Sigmoid colon (tissue), 7 donors: ENCODE data around the gene ASPG. TPM values are rescaled to one million over a fixed set of nuclear protein-coding genes. Genes with fewer than 3 reads are reported as not detected.

Source experiments
- DNase-seq: peaks from one replicate; pipeline ENCODE4 v3.0.0-alpha.2; 2019
- H3K27ac ChIP-seq, 4 donors: fragments of 200-600 bp; sonication (generic); one replicate each; pipeline ENCODE4 v1.5.1; 2016 to 2019; ENCODE audit warnings: mild to moderate bottlenecking in 1 of 4
- H3K27me3 ChIP-seq, 3 donors: fragments of 200-600 bp; sonication (generic); one replicate each; pipeline ENCODE4 v1.5.1; 2019; ENCODE audit warnings: mild to moderate bottlenecking in 1 of 3
- H3K36me3 ChIP-seq, 4 donors: fragments of 200-600 bp; sonication (generic); one replicate each; pipeline ENCODE4 v1.5.1; 2016 to 2019
- H3K4me1 ChIP-seq, 4 donors: fragments of 200-600 bp; sonication (generic); one replicate each; pipeline ENCODE4 v1.5.1; 2017 to 2019
- H3K4me3 ChIP-seq, 4 donors: fragments of 200-600 bp; sonication (generic); one replicate each; pipeline ENCODE4 v1.5.1; 2017 to 2019; ENCODE audit warnings: mild to moderate bottlenecking in 2 of 4, moderate library complexity in 1 of 4
- H3K9me3 ChIP-seq, 4 donors: fragments of 200-600 bp in 3 of 4; sonication (generic) in 3 of 4; one replicate each; pipeline versions ENCODE4 v1.5.1 to v1.6.1; 2013 to 2019
- CTCF ChIP-seq, 4 experiments: fragments of 450-650 bp in 3 of 4; fragments of 200-600 bp in 1 of 4; IDR thresholded peaks; one replicate each; pipeline ENCODE4 v1.5.1; 2016 to 2019; ENCODE audit warnings: antibody characterized with exemption in 4 of 4, mild to moderate bottlenecking in 3 of 4, moderate library complexity in 2 of 4
- EP300 ChIP-seq, 4 donors: sonication (generic); formaldehyde crosslinking; IDR thresholded peaks; one replicate each; pipeline ENCODE4 v1.6.1; 2017; ENCODE audit warnings: antibody characterized with exemption in 4 of 4
- POLR2A ChIP-seq, 2 donors: fragments of 450-650 bp; IDR thresholded peaks; one replicate each; pipeline ENCODE4 v1.6.1; 2016; ENCODE audit warnings: antibody characterized with exemption in 2 of 2, mild to moderate bottlenecking in 2 of 2, moderate library complexity in 2 of 2
- POLR2AphosphoS5 ChIP-seq, 4 donors: sonication (generic); formaldehyde crosslinking; IDR thresholded peaks; one replicate each; pipeline ENCODE4 v1.6.1; 2017; ENCODE audit warnings: antibody characterized with exemption in 4 of 4
- WGBS, 2 donors: extraction: QIAGEN DNeasy Blood & Tissue Kit; methylation state at CpG; one replicate each; pipeline ENCODE4 v1.1.7; 2013; 5-methylcytosine and 5-hydroxymethylcytosine counted together
- intact Hi-C: fragments of 100-400 bp; cut with DNase I; formaldehyde crosslinking; loops from one replicate; pipeline ENCODE4 v1.15.1; 2023
- polyA plus RNA-seq, 3 donors: library from polyadenylated mRNA; stranded (reverse); fragments of 200-250 nt; gene quantifications; one replicate each; pipeline ENCODE4 v1.2.3, GENCODE V29; 2013
- total RNA-seq, 4 donors: library from RNA; depleted of rRNA; stranded (reverse); fragments of >200 nt; gene quantifications; one replicate each; pipeline ENCODE4 v1.1.0, GENCODE V29; 2016
- donor health status: healthy with polysubstance abuse.
- donor health status: Bipolar disorder and iron deficiency.
- donor health status: healthy.

The ASPG gene
- total and polyA plus RNA-seq, 7 donors = 0.14 to 24.6 (median 3.5) TPM; not detected in 1

GRCh38 chr14:104092931-104093365 lies 7.4 kb downstream of the ASPG start:
- no peaks in the 10 kb centered on the region for H3K4me1 ChIP-seq
- TF ChIP-seq EP300 (IDR thresholded peaks at IDR 0.05) = no peak
- TF ChIP-seq POLR2A (IDR thresholded peaks at IDR 0.05) = no peak
- no peak for TF ChIP-seq CTCF (IDR thresholded peaks at IDR 0.05)
- no peak for TF ChIP-seq POLR2AphosphoS5 (IDR thresholded peaks at IDR 0.05)
- H3K27me3 ChIP-seq = peaks cover 0 to 21% (median 14%) of the 10 kb centered on the region in 3 donors
- no peak overlapping the region for H3K27ac ChIP-seq
- 54 to 81% methylated on average over 11 of the region's 11 CpGs for WGBS, 2 donors
- H3K4me3 ChIP-seq = no peak overlapping the region
- intact Hi-C loops = no loop called here
- no peaks in the 10 kb centered on the region for H3K9me3 ChIP-seq
- no peaks in the 10 kb centered on the region for H3K36me3 ChIP-seq
- no peak for DNase-seq

- TF ChIP-seq EP300 (IDR thresholded peaks at IDR 0.05) = no peak
- no peak for TF ChIP-seq POLR2AphosphoS5 (IDR thresholded peaks at IDR 0.05)
- no peak for TF ChIP-seq POLR2A (IDR thresholded peaks at IDR 0.05)
- TF ChIP-seq CTCF (IDR thresholded peaks at IDR 0.05) = no peak
- Histone ChIP-seq H3K36me3 (no peaks in the 10 kb centered on the region), H3K27ac (no peak overlapping the region), H3K4me1 (no peaks in the 10 kb centered on the region), H3K9me3 (no peaks in the 10 kb centered on the region), H3K27me3 (peaks cover 0 to 21% (median 14%) of the 10 kb centered on the region in 3 donors), H3K4me3 (no peak overlapping the region)
- no peak for DNase-seq
- WGBS, 2 donors = 51 to 73% methylated on average over 18 of the region's 18 CpGs
- intact Hi-C loops = no loop called here
Observed at GRCh38 chr14:104093366-104094055, 8.0 kb downstream of the ASPG start.

GRCh38 chr14:104094056-104094708 lies 8.7 kb downstream of the ASPG start:
- intact Hi-C loops = no loop called here
- WGBS, 2 donors = 33 to 57% methylated on average over 20 of the region's 20 CpGs

GRCh38 chr14:104094709-104095425 lies 9.4 kb downstream of the ASPG start:
- no peaks in the 10 kb centered on the region for H3K9me3 ChIP-seq
- no peak overlapping the region for H3K27ac ChIP-seq
- DNase-seq = no peak
- TF ChIP-seq EP300 (IDR thresholded peaks at IDR 0.05) (no peak), CTCF (IDR thresholded peaks at IDR 0.05) (peak; percentile 4 to 84 (median 66))
- no peaks in the 10 kb centered on the region for H3K36me3 ChIP-seq
- WGBS, 2 donors = 46 to 51% methylated on average over 35 of the region's 35 CpGs
- H3K4me3 ChIP-seq = no peak overlapping the region
- no peaks in the 10 kb centered on the region for H3K4me1 ChIP-seq
- intact Hi-C loops = no loop called here
- H3K27me3 ChIP-seq = peaks cover 0 to 21% (median 14%) of the 10 kb centered on the region in 3 donors

More at GRCh38 chr14:104094056-104094708, 8.7 kb downstream of the ASPG start:
- no peaks in the 10 kb centered on the region for H3K36me3 ChIP-seq
- DNase-seq = no peak
- TF ChIP-seq POLR2A (IDR thresholded peaks at IDR 0.05) (no peak), POLR2AphosphoS5 (IDR thresholded peaks at IDR 0.05) (no peak), CTCF (IDR thresholded peaks at IDR 0.05) (no peak), EP300 (IDR thresholded peaks at IDR 0.05) (no peak)
- no peak overlapping the region for H3K27ac ChIP-seq
- H3K4me1 ChIP-seq = no peaks in the 10 kb centered on the region
- H3K9me3 ChIP-seq = no peaks in the 10 kb centered on the region
- peaks cover 0 to 21% (median 14%) of the 10 kb centered on the region in 3 donors for H3K27me3 ChIP-seq
- H3K4me3 ChIP-seq = no peak overlapping the region
